Duodenal mucosa (tissue), 2 donors: ENCODE measurements around the gene TNNI3.

Experiments
- H3K27ac ChIP-seq: one replicate; pipeline ENCODE4 v1.7.0; 2013; ENCODE audit warnings: low read depth, low read length
- H3K27me3 ChIP-seq, 2 donors: one replicate each; pipeline ENCODE4 v1.7.0; 2013; ENCODE audit warnings: low read length in 2 of 2, control low read depth in 1 of 2; ENCODE audit not compliant: insufficient read depth in 2 of 2, control insufficient read depth in 1 of 2
- H3K36me3 ChIP-seq, 2 donors: one replicate each; pipeline ENCODE4 v1.7.0; 2013; ENCODE audit warnings: low read length in 2 of 2, control low read depth in 1 of 2; ENCODE audit not compliant: insufficient read depth in 2 of 2, control insufficient read depth in 1 of 2
- H3K4me1 ChIP-seq, 2 donors: one replicate each; pipeline ENCODE4 v1.7.0; 2013; ENCODE audit warnings: low read length in 2 of 2, control low read depth in 1 of 2; ENCODE audit not compliant: insufficient read depth in 2 of 2, control insufficient read depth in 1 of 2
- H3K4me3 ChIP-seq, 2 donors: one replicate each; pipeline ENCODE4 v1.7.0; 2013; ENCODE audit warnings: low read length in 2 of 2, low read depth in 1 of 2
- H3K9ac ChIP-seq, 2 donors: one replicate each; pipeline ENCODE4 v1.7.0; 2013; ENCODE audit warnings: low read length in 2 of 2, low read depth in 1 of 2
- H3K9me3 ChIP-seq, 2 donors: one replicate each; pipeline ENCODE4 v1.7.0; 2013; ENCODE audit warnings: low read length in 2 of 2, control low read depth in 1 of 2; ENCODE audit not compliant: control insufficient read depth in 1 of 2

TNNI3 gene

DNA sequence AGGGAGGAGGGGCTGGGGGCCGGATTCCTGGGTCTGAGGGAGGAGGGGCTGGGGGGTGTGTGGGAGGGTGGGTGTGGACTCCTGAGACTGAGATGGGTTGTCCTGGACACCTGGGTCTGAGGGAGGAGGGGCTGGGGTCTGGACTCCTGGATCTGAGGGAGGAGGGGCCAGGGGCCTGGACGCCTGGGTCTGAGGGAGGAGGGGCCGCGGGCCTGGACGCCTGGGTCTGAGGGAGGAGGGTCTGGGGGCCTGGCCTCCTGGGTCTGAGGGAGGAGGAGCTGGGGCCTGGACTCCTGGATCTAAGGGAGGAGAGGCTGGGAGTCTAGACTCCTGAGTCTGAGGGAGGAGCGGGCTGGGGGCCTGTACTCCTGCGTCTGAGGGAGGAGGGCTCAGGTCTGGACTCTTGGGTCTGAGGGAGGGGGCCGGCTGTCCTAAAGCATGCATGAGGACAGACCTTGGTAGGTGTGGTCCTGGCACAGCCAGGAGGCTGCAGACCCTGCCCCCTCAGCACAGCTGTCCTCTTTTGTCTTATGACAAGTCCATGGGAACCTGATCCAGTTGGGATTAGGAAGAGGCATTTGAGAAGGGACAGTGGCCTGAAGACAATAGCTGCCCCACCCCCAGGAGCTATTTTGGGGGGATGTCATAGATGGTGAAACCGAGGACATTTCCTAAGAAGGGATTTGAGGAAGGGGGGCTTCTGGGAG is 9.8 kb downstream of the TNNI3 start:
- no peak overlapping the region for H3K27ac ChIP-seq
- H3K27me3 ChIP-seq = peaks cover 29 to 32% of the 10 kb centered on the region in 2 donors
- H3K36me3 ChIP-seq = no peaks in the 10 kb centered on the region
- no peak overlapping the region for H3K4me3 ChIP-seq
- H3K9me3 ChIP-seq = no peaks in the 10 kb centered on the region
- H3K9ac ChIP-seq = no peak overlapping the region
- no peaks in the 10 kb centered on the region for H3K4me1 ChIP-seq

DNA sequence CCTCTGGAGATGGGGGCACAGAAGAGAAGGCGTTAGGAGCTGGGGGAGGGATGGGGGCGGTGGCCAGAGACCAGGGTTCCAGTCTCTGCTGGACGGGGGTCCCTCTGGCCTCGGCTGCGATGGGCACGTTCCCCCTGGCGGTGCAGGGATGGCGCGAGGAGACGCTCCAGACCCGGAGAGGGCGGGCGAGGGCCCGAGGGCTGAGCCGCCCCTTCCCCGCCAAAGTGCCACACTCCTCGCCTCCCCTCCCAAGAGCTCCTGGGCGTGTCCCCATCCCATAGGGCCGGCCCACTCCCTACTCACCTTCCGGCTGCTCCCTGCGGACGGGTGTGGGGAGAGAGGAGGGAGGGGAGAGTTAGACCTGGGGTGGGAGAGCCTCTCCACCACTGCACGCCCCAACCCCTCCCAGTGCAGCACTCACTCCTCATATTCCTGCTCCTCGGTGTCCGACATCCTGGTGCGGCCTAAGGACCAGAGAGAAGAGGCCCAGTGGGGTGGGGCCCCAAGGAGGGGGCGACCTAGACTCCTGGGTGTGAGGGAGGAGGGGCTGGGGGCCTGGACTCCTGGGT is 10.7 kb downstream of the TNNI3 start:
- Histone ChIP-seq H3K4me3 (no peak overlapping the region), H3K9ac (no peak overlapping the region), H3K27ac (no peak overlapping the region), H3K9me3 (no peaks in the 10 kb centered on the region), H3K4me1 (no peaks in the 10 kb centered on the region), H3K27me3 (peaks cover 29 to 33% of the 10 kb centered on the region in 2 donors), H3K36me3 (no peaks in the 10 kb centered on the region)

DNA sequence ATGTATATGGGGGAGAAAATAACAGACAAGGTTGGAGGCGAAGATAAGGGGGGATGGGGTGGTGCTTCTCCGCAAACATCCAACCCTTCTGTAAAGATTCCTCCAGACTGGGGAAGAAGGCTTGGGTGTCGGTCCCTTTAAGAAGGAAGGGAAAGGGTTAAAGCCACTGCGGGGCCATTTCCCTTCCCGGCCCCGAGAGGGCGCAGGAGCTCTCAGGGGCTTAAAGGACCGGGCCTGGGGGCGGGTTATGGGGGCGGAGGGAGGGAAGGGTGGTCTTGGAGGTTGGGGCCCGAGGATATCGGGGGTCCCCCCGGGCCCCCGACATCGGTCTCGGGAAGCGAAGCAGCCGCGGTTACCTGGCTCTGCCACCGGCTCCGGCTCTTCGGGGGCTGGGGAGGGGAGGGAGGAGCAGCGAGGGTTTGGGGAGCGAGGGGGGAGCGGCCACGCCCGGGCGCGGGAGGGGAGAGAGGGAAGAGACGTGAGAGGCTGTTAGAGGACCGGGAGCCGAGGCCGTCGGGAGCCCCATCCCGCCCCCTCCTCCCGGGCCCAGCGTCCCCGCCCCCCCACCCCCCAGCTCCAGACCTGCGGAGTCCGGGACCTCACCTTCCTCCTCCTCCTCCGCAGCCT is 11.3 kb downstream of the TNNI3 start:
- H3K27ac ChIP-seq = no peak overlapping the region
- no peaks in the 10 kb centered on the region for H3K4me1 ChIP-seq
- H3K9me3 ChIP-seq = no peaks in the 10 kb centered on the region
- peaks cover 29 to 32% of the 10 kb centered on the region in 2 donors for H3K27me3 ChIP-seq
- H3K4me3 ChIP-seq = no peak overlapping the region
- H3K9ac ChIP-seq = no peak overlapping the region
- H3K36me3 ChIP-seq = no peaks in the 10 kb centered on the region

DNA sequence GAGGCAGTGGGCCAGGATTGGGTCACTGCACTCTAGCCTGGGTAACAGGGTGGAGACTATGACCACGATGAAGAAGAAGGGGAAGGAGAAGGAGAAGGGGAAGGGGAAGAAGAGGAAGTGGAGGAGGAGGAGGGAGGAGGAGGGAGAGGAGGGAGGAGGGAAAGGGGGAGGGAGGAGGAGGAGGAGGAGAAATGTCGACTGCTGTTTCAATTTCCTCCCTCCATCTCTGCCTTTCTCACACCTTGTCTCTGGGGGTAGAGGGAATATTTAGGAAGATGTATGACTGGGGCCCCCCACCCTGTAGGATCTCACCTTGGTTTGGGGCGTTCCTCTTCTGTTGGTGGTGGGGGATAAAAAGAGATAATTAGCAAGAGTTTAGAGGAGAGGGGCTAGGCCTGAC is 12.3 kb downstream of the TNNI3 start:
- Histone ChIP-seq H3K4me3 (no peak overlapping the region), H3K4me1 (no peaks in the 10 kb centered on the region), H3K27me3 (peaks cover 29% of the 10 kb centered on the region in 2 donors), H3K27ac (no peak overlapping the region), H3K36me3 (no peaks in the 10 kb centered on the region), H3K9me3 (no peaks in the 10 kb centered on the region), H3K9ac (no peak overlapping the region)

DNA sequence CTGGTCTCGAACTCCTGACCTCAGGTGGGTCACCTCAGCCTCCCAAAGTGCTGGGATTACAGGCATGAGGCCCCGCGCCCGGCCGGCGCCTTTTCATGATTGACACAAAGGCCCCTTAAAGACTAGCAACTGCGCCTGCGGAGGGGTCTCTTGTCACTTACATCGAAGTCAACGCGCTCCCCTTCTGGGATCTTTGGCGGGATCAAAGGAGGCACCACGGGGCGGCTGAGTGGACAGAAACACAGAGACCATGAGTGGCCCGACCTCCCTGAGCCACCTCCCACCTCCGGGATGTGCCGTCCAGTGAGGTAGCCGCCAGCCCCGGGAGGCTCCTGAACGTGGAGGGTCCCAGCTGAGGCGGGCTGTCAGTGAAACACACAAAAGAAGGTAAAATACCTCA is 15.8 kb downstream of the TNNI3 start:
- Histone ChIP-seq H3K27me3 (peaks cover 11 to 23% of the 10 kb centered on the region in 2 donors), H3K27ac (no peak overlapping the region)

DNA sequence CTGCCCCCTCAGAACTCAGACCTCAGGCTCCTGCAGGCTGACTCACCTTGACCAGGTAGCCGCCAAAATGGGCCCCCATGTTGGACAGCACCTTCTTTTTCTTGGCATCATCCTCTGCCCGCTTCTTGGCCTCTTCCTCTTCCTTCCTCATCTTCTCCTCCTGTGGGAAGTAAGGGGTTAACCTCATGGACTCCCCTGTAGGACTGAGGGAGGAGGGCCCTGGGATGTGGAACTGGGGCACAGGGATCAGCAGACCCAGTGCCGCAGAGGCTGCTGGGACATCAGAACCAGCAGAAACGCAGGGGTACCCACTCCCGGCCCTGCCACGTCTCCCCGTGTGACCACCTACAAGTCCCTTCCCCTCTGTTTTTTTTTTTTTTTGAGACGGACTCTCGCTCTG is 19.6 kb downstream of the TNNI3 start:
- no peak overlapping the region for H3K27ac ChIP-seq
- peaks cover 10 to 28% of the 10 kb centered on the region in 2 donors for H3K27me3 ChIP-seq
- no peaks in the 10 kb centered on the region for H3K36me3 ChIP-seq
- no peaks in the 10 kb centered on the region for H3K4me1 ChIP-seq
- no peaks in the 10 kb centered on the region for H3K9me3 ChIP-seq
- no peak overlapping the region for H3K9ac ChIP-seq
- no peak overlapping the region for H3K4me3 ChIP-seq

More for the DNA sequence above, 15.8 kb downstream of the TNNI3 start:
- no peak overlapping the region for H3K9ac ChIP-seq
- no peaks in the 10 kb centered on the region for H3K36me3 ChIP-seq
- H3K9me3 ChIP-seq = no peaks in the 10 kb centered on the region
- H3K4me1 ChIP-seq = no peaks in the 10 kb centered on the region
- H3K4me3 ChIP-seq = no peak overlapping the region

DNA sequence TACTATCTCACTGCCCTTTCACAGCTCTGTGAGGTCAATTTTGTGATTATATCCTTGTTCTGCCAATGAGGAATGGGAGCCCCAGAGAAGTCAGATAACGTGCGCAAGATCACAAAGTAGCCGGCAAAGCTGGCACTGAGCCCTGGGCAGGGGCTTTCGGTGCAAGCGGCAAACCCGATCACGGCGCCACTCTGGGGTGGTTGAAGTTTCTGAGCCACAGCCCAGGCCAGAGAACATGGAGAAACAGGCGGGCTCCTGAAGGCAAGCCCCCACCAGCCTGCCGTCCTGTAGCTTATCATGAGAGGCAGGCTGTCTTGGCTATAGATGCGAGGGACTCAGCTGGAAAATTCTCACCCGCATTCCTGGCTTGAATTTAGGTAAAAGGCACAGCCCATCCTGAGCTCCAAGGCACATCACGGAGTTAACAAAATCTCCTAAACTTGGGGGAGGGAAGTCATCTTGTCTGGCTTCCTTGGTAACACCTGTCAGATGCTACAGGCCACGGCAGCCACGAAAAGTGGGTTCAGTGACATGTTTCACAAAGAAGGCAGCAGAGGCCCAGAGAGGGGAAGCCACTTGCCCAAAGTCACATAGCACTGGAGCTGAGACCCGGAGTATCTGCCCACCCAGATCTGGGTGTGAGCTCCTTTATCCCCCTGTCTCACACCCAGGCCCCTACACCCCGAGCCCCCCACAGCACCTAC is 21.0 kb downstream of the TNNI3 start:
- peaks cover 10 to 27% of the 10 kb centered on the region in 2 donors for H3K27me3 ChIP-seq
- no peaks in the 10 kb centered on the region for H3K36me3 ChIP-seq
- H3K4me3 ChIP-seq = no peak overlapping the region
- no peak overlapping the region for H3K9ac ChIP-seq
- no peak overlapping the region for H3K27ac ChIP-seq
- H3K4me1 ChIP-seq = no peaks in the 10 kb centered on the region
- no peaks in the 10 kb centered on the region for H3K9me3 ChIP-seq

DNA sequence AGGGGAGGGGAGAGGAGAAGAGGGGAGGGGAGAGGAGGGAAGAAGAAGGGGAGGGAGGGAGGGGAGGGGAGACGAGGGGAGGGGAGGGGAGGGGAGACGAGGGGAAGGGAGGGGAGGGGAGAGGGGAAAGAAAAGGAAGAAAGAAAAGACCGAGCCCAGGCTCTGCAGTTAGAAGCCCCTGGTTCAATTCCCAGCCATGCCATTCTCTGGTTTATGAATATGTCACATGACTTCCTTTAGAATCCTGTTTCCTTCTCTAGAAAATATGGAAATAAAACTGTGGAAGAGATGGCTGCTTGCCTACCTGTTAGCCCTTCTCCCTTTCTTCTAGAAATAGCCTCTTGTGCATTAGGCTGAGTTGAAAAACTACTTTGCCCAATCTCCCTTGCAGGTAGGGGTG is 22.8 kb downstream of the TNNI3 start:
- Histone ChIP-seq H3K9me3 (no peaks in the 10 kb centered on the region), H3K36me3 (no peaks in the 10 kb centered on the region), H3K9ac (no peak overlapping the region), H3K27me3 (peaks cover 10 to 27% of the 10 kb centered on the region in 2 donors), H3K4me3 (no peak overlapping the region), H3K4me1 (no peaks in the 10 kb centered on the region), H3K27ac (no peak overlapping the region)

DNA sequence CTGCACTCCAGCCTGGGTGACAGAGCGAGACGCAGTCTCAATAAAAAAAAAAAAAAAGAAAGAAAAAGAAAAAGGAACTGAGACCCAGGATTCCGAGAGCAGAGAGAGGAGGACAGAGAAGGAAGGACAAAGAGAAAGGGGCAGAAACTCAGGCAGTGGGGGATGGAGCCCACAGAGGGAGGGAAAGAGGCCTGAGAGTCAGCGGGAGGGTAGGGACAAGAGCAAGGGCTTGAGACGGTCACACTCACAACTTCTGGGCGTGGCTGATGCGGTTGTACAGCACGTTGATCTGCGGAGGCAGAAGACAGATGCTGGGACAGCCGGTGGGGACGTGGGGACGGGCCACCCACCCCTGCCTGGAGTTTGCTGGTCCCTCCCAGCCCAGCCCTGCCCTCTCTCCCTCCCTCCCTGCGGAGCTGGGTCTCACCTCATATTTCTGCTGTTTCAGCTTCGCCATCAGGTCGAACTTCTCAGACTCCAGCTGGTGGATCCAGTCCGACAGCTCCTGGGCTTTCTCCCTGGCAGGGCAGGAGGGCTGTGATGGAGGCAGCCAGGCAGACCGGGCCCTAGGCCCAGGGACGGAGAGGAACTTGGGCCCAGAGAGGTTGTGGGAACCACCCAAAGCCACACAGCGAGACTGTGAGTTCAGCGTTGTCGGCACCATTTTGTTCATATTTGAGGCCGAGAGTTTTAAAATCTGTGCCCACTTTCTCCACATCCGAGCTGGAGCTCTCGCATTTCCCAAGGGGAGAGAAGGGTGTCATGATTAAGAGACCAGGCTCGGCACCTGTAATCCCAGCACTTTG is 23.7 kb downstream of the TNNI3 start:
- no peaks in the 10 kb centered on the region for H3K36me3 ChIP-seq
- H3K4me1 ChIP-seq = no peaks in the 10 kb centered on the region
- no peak overlapping the region for H3K27ac ChIP-seq
- no peak overlapping the region for H3K4me3 ChIP-seq
- no peaks in the 10 kb centered on the region for H3K9me3 ChIP-seq
- peaks cover 10 to 24% of the 10 kb centered on the region in 2 donors for H3K27me3 ChIP-seq
- H3K9ac ChIP-seq = no peak overlapping the region
